ENCODE measurements around the gene BABAM1. TPM values are rescaled to one million over a fixed set of nuclear protein-coding genes. Genes with fewer than 3 reads are reported as not detected.

The BABAM1 gene
- polyA plus RNA-seq, 1 donor (not counting 4 experiments of a cell fraction or from before 2014, with no cell fraction given): 92.8 TPM

DNA sequence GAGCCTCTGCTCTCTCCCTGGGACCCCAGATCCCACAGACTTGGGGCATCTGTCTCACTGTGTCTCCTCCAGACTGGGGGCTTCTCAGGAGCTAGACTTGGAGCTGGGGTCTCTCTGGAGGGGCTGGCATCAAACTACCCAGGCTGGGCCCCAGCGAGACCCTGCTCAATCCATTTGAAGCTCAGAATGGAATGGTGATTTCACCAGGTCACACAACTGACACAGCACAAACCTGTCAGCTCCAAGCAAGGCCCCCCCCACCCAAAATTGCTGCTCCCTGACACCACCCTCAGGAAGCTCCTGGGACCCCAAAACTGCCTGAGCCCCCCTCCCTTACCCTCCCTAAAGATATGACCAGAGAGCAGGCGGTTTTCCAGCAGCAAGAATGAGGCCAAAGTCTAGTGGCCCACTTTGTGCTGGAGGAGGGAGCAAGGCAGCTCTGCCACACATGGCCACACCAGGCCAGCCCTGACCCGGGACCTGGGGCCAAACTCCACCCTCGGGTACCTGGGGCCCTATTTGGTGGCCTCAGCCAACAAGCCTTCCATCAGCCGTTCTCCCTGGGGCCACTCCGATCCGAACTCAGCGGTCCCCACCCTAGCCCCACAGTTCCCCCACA, 23.9 kb upstream of the BABAM1 start:
- no peaks in the 10 kb centered on the region for H3K9me3 ChIP-seq (ENCODE audit: control insufficient read depth, low read depth, low read length)
- TF ChIP-seq EZH2 (IDR thresholded peaks at IDR 0.05; ENCODE audit: low read length): no peak
- TF ChIP-seq, protein P1, sequence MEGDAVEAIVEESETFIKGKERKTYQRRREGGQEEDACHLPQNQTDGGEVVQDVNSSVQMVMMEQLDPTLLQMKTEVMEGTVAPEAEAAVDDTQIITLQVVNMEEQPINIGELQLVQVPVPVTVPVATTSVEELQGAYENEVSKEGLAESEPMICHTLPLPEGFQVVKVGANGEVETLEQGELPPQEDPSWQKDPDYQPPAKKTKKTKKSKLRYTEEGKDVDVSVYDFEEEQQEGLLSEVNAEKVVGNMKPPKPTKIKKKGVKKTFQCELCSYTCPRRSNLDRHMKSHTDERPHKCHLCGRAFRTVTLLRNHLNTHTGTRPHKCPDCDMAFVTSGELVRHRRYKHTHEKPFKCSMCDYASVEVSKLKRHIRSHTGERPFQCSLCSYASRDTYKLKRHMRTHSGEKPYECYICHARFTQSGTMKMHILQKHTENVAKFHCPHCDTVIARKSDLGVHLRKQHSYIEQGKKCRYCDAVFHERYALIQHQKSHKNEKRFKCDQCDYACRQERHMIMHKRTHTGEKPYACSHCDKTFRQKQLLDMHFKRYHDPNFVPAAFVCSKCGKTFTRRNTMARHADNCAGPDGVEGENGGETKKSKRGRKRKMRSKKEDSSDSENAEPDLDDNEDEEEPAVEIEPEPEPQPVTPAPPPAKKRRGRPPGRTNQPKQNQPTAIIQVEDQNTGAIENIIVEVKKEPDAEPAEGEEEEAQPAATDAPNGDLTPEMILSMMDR (optimal IDR thresholded peaks at IDR 0.05 in 1 of 3, IDR thresholded peaks at IDR 0.05 in 1 of 3, conservative IDR thresholded peaks at IDR 0.05 in 1 of 3; ENCODE audit: extremely low read depth in 1 of 3, insufficient read depth in 2 of 3, low read length in 3 of 3): no peak
- peaks cover 40% of the 10 kb centered on the region for H3K79me2 ChIP-seq (ENCODE audit: control insufficient read depth, insufficient read depth, low read length)
- H3K4me1 ChIP-seq (ENCODE audit: control insufficient read depth, extremely low read depth, insufficient read depth, low read length): peaks cover 23% of the 10 kb centered on the region
- no peak overlapping the region for H2AFZ ChIP-seq (ENCODE audit: control insufficient read depth, low read length)
- no peak overlapping the region for H3K27ac ChIP-seq (ENCODE audit: control insufficient read depth, insufficient read depth, low read length)
- DNase-seq (ENCODE audit: low read depth, low spot score) (no peak), FAIRE-seq (no peak)
- H3K27me3 ChIP-seq (ENCODE audit: control insufficient read depth, extremely low read depth, insufficient read depth, low read length): no peaks in the 10 kb centered on the region
- dilution Hi-C loops (cut with MboI; ENCODE audit: extremely low pct_ligation_motif_present, low sequenced_read_pairs): no loop called here
- H3K9me1 ChIP-seq (ENCODE audit: control insufficient read depth, extremely low read depth, insufficient read depth, low read length): no peaks in the 10 kb centered on the region
- H3K4me2 ChIP-seq (ENCODE audit: control insufficient read depth, extremely low read depth, insufficient read depth, low read depth, low read length): peak overlapping the region; percentile 70
- H3K4me3 ChIP-seq (ENCODE audit: control insufficient read depth in 2 of 3, extremely low read depth in 1 of 3, insufficient read depth in 2 of 3, low read depth in 1 of 3, low read length in 3 of 3): peak overlapping the region; percentile 82 to 92 (median 86)
- H4K20me1 ChIP-seq (ENCODE audit: control insufficient read depth, extremely low read depth, insufficient read depth, low read length): no peaks in the 10 kb centered on the region
- peak overlapping the region; percentile 73 for H3K9ac ChIP-seq (ENCODE audit: control insufficient read depth, extremely low read depth, insufficient read depth, low read length)
- peaks cover 0 to 3% of the 10 kb centered on the region in 2 experiments for H3K36me3 ChIP-seq (ENCODE audit: control insufficient read depth in 2 of 2, extremely low read depth in 1 of 2, insufficient read depth in 2 of 2, low read length in 2 of 2)

DNA sequence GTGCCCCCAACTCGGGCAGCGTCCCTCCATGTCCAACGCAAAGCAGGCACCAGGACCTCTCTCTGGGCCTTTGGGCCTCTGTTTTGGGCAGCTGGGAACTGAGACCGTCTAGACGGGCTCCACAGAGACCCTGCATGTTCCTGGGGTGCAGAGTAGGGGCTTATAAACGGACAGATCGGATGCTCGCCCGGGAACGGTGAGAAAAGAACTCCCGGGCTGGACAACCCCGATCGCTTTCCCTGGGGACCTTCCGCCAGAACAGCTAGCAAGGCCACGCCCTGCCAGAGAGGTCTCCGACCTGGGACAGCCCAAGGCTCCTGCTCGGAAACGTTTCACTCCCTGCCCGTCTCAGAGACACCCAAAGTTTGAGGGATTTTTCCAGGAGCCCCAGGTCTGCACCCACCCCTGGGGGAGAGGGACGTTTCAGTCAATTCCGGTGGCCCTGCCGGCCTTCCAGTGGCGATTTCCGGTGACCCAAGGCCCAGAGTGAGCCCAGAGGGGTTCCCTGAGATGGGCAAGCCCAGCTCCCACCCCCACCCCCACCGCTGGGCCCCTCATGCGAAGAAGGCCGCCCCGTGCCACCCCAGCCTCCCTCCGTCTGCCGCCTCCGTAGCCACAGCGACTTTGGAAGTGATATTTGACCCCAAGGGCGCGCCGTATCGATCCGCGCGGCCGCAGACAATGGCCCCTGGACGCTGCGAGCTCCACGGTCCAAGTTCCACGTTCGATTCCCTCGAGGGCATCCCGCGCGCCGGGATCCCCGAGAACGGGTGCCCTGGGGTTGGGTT, 23.2 kb upstream of the BABAM1 start:
- peak overlapping the region; percentile 73 for H3K9ac ChIP-seq (ENCODE audit: control insufficient read depth, extremely low read depth, insufficient read depth, low read length)
- FAIRE-seq (no peak), DNase-seq (ENCODE audit: low read depth, low spot score) (no peak)
- H4K20me1 ChIP-seq (ENCODE audit: control insufficient read depth, extremely low read depth, insufficient read depth, low read length): no peaks in the 10 kb centered on the region
- dilution Hi-C loops (cut with MboI; ENCODE audit: extremely low pct_ligation_motif_present, low sequenced_read_pairs): no loop called here
- peak overlapping the region; percentile 70 for H3K4me2 ChIP-seq (ENCODE audit: control insufficient read depth, extremely low read depth, insufficient read depth, low read depth, low read length)
- peak overlapping the region; percentile 82 to 92 (median 86) for H3K4me3 ChIP-seq (ENCODE audit: control insufficient read depth in 2 of 3, extremely low read depth in 1 of 3, insufficient read depth in 2 of 3, low read depth in 1 of 3, low read length in 3 of 3)
- H3K4me1 ChIP-seq (ENCODE audit: control insufficient read depth, extremely low read depth, insufficient read depth, low read length): peaks cover 26% of the 10 kb centered on the region
- H3K36me3 ChIP-seq (ENCODE audit: control insufficient read depth in 2 of 2, extremely low read depth in 1 of 2, insufficient read depth in 2 of 2, low read length in 2 of 2): no peaks in the 10 kb centered on the region
- H3K9me1 ChIP-seq (ENCODE audit: control insufficient read depth, extremely low read depth, insufficient read depth, low read length): no peaks in the 10 kb centered on the region
- peak overlapping the region; percentile 37 for H2AFZ ChIP-seq (ENCODE audit: control insufficient read depth, low read length)
- H3K79me2 ChIP-seq (ENCODE audit: control insufficient read depth, insufficient read depth, low read length): peaks cover 40% of the 10 kb centered on the region
- no peaks in the 10 kb centered on the region for H3K9me3 ChIP-seq (ENCODE audit: control insufficient read depth, low read depth, low read length)
- H3K27me3 ChIP-seq (ENCODE audit: control insufficient read depth, extremely low read depth, insufficient read depth, low read length): no peaks in the 10 kb centered on the region
- TF ChIP-seq EZH2 (IDR thresholded peaks at IDR 0.05; ENCODE audit: low read length): no peak
- TF ChIP-seq, protein P1 (optimal IDR thresholded peaks at IDR 0.05 in 1 of 3, IDR thresholded peaks at IDR 0.05 in 1 of 3, conservative IDR thresholded peaks at IDR 0.05 in 1 of 3; ENCODE audit: extremely low read depth in 1 of 3, insufficient read depth in 2 of 3, low read length in 3 of 3): no peak
- no peak overlapping the region for H3K27ac ChIP-seq (ENCODE audit: control insufficient read depth, insufficient read depth, low read length)

Data from keratinocyte (primary cell).